OCI-M2 (cell line): ENCODE results near the gene ULK4.

Experiments used
- DNase-seq: peaks from one replicate; lab custom pipeline; 2025; ENCODE audit not compliant: unreplicated experiment; lab: John Stamatoyannopoulos, UW

ULK4 gene

DNA sequence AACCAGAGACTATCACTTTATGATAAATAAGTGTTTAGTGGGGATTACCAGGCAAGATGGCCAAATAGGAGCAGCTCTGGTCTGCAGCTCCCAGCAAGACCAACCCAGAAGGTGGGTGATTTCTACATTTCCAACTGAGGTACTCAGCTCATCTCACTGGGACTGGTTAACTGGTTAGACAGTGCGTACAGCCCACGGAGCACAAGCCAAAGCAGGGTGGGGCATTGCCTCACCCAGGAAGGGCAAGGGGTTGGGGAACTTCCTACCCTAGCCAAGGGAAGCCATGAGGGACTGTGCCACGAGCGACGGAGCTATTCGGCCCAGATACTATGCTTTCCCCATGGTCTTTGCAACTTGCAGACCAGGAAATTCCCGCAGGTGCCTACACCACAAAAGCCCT, 591.6 kb downstream of the ULK4 start:
- DNase-seq: no peak

DNA sequence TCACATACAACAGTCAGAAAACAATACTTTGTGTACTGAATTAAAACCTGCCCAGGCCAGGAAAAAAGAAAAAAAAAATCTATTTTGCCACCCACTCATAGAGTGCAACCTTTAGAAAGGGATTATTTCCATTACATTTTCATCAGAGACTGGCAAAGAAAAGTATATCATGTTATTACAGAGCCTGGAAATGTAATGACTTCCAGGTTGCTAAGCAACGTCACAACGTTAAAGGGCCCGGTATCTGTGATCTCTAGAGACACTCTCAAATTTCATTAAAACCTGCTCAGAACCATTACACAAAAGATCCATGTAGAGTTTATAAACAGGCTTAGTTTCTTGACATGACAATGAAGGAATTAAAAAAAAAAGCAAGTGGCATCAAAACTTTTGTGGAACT, 592.1 kb downstream of the ULK4 start:
- DNase-seq: no peak

DNA sequence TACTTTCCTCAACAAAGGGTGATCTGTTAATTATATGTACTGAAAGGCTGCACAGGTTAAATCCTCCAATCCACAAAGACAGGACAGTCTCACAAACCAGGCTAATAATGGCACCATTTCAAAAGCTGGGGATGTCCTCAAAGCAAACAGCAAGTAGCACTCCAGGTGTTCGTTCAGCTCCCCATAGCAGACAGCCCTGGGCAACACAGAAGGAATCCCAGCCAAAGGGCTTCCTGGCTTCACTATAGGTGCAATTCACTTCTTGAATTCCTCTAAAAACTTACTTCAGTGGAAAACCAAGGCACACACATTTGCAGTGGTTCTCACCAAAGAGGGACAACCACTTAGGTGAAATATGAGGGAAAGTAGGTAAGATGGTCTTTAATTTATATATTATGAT, 595.9 kb downstream of the ULK4 start:
- no peak for DNase-seq

DNA sequence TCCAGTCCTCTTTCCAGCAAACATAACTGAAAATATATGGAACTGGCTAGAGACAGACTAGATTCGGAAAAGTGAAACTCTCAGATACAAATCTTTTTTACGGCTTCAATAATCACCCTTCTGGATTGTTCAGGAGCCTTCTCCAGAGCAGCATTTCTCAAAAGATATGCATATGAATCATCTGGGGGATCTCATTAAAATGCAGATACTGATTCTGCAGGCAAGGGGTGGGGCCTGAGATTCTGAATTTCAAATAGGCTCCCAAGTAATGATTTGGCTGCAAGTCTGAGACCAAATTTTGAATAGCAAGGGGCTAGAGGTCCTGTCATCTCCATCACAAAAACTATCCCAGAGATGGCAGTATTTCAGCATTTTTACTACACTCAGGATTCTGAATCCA, 597.2 kb downstream of the ULK4 start:
- no peak for DNase-seq

DNA sequence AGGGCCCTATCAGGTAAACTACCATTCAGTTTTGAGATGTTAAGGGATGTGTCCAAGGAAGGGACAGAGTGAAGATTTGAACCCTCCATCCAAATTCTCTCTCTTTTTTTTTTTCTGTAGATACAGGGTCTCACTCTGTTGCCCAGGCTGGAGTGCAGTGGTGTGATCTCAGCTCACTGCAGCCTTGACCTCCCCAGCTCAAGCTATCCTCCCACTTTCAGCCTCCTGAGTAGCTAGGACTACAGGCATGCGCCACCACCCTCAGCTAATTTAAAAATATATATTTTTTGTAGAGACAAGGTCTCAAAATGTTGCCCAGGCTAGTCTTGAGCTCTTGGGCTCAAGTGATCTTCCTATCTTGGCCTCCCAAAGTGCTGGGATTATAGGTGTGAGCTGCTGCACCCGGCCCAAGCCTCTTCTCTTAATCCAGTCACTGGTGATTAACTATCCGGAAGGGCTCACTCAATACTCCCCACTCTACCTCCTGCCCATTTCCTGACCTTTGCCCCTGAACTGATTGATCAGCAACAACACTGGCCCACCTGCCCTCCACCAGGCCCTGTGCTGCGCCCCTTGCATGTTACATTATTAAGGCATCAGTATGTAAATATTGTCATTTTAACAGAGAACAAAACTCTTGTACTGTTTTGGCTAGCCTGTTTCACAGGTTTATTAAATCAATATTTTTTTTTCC, 597.9 kb downstream of the ULK4 start:
- DNase-seq: no peak

DNA sequence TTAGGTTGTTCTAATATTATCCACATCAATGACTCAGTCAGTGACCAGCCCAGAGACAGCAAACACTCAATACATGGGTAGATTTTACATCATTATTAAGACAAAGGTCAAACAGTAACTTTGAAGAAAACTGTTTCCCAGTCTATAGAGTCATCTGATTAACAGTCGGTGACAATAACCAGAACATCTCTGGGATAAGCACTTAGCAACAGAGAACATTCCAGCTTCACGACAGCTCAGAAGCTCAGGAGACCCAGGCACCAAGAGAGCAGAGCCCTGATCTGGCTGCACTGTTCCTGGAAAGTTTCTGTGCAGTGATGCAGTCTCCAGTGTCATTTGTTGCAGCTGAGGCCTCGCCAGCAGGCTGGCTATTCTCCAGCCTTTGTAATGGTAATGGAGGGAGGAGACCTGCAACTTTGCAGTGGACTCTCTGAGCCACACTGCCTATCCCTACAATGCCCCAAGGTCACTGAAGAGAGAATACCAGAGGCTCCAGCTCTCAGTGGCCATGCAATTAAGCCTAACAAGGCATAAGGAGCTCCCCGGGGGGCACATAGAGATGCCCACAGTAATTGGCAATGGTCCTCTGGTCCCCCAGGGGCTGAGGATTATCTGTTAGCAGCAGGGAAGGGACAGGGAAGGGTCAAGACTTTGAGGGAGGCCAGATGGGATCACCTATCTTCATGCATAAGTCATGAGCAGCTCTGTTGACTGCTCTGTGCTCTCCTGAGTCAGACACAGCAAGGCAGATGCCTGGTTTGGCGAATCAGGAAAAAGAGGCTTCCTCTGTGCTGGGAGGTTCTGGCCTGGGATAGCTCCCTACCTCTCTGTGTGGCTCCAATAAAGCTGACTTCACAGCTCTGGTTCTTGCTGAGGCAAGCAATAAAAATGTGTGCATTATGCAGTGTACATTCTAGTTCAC, 599.0 kb downstream of the ULK4 start:
- no peak for DNase-seq

DNA sequence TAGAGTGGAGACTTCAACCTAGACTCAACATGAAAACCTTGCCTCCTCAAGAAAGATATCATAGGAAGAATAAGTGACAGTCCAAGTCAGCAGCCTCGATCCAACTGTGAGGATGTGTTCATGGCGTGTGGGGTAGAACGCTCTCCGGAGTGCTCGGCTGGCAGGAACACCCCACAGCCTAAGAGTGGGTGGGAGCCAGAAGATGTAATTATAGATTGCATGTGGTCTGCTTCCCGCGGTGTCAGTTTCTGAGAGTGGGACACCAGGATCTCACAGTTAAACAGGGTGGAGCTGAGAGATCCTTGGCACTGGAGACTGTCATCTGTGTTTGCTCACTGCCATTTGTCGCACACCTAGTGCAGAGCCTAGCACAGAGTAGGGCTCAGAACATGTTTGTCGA, 604.6 kb downstream of the ULK4 start:
- no peak for DNase-seq

DNA sequence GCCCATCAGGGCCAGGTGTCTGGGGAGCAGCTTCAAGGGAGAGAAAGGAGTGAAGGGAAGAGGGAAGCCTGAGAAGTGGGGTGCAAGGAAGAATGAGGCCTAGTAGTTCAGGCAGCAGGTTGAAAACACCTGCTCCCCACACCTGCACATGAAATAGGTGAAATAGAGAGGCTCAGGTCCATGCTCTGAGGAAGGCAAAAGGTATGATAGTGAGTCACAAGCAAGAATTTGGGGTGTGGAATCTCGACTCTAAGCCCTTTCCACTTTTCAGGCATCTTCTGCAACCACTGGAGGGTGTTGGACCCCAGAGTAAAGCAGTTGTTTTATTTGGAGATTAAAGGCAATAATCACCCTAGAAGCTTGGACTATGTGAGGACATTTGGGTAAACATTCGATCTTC, 605.1 kb downstream of the ULK4 start:
- no peak for DNase-seq

DNA sequence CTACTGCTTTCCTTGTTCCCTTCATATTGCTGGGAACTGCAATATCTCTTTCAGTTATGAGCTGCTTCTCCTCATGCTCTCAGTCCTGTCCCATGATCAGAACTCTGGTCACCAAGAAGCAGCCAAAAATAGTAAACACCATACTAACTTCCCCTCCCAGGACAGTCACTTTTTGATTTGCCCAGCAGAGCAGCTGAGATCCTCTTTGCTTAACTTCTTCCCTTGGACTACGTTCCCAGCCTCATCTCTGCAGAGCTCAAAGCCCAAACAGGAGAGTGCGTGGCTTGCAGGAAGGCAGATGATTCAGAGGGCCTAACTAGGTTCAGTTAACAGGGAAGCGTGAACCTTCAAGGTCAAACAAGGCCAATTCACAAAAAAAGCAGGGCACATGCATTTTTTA, 609.4 kb downstream of the ULK4 start:
- no peak for DNase-seq

DNA sequence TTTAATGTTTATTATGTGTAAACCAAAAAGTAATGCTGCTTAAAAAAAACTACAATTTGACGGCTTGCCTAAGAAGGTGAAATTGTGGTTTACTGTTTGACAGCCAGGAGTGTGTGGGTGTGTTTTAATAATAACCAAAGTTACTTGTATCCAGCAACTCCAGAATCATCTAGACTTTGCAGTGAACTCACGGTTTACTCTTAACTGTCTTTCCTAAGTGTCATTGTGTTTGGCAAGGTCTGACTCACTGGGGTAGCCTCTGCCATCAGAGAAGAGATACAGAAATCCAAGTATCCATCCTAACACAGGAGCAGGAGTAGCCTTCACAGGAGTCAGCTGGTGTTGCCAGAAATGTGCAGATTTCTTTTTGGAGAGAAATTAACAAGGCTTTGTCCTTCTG, 611.5 kb downstream of the ULK4 start:
- DNase-seq: no peak

DNA sequence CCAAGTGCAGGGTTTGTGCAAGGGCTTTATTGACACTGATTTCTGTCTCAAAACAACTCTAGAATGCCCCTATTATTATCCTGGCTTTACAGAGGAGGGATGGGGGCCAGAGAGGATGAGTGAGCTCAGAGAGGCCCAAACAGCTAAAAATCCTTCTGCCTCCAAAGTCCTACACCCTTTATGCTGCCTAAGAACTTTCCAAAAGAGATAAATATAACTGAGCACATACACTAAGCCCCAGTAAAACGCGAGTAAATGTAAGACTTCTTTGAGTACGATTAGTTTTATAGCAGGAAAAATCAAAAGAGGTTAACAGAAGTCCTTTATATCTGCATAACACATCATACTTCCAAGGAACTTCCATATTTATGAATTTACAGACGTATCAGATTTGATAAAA, 613.5 kb downstream of the ULK4 start:
- no peak for DNase-seq

DNA sequence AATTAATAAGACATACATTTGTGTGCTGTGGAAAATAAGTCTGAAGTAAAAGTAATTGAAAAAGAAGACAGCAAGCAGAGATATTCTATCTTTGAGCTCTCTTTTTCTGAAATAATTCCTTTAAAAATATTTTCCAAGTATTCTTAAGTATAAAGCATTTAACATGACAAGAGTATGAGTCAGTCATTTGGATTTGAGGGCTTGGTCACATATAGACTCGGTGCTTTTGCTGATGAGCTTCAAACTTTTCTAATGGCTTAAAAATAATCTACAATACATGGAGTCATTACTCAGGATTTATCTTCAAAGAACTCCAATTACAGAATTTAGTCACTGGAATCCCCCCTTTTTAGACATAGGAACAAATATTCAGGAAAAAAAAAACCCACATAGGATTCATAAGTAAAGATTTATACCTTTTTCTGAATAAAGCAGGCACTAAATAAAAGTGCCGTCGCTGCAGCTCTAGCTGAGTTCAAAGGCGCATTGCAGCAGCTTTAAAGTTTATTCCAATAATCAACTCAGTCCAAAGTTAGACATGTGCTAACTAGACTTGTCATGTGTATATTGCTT, 615.1 kb downstream of the ULK4 start:
- DNase-seq: no peak

DNA sequence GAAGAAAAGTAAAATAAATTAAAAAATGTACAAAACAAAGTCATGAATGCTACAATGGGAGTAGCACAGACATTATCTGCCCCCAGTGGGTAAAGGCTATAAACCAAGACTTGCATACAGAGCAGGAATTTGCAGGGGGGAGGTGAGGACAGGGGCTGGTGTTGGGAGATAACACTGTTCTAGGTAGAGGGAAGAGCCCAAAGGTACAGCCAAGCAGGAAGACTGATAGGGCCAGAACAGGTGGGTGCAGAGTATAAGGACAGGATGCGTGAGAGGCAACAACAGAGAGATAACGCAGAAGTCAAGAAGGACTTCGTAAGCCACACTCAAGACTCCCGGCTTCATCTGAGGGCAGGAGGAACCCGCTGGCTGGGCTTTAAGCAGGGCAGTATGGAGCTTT, 616.1 kb downstream of the ULK4 start:
- no peak for DNase-seq

DNA sequence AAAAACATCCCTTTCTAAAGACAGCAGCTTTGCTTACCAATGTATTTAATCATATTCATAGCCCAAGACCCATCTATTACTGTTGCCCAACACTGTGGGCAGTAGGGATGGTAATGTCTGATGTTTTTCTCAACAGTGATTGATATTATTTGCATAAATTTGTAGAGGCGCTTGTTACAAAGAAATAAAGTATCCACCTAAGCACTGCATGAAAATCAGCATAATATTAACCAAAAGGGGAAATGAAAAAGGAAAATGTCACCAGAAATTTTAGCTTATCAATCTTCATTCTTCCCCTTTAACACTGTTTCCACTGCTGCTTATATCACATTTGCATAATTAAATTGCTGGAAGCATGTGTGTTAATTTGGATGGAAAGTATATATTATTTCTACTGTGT, 622.1 kb downstream of the ULK4 start:
- DNase-seq: no peak

DNA sequence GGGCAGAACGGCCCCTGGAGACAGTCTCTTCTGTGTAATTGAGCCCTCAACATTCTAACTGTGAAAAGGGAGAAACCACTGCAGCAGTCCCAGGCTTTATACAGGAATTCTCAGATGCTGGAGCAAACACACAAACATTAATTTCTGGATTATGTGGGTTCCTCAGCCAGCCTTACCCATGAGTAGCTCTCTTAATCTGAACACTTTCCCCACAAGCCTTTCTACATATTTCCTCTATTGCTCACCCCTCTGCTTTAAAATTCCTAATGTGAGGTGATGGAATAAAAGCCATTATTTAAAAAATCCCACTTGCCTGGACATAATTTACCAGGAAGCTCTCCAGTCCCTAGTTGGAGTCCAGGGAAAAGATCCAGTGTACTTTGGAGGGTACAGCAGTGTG, 623.6 kb downstream of the ULK4 start:
- no peak for DNase-seq

DNA sequence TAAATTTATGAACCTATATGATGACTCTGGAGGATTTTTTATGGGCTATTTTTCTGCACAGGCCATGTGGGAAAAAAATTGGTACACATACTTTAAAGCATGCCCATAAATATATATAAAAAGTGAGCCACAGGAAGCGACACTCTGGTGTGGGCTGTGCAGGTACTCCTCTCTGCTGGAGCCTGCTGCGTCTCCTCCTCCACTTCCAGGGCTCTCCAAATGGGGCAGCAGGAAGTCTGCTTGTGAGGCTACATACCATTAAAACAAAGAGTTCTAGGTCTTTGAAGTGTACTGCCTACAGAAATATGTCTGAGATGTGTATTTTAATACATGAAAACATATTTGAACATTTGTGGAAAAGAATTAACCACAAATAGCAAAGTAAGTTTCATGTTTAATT, 627.5 kb downstream of the ULK4 start:
- no peak for DNase-seq

DNA sequence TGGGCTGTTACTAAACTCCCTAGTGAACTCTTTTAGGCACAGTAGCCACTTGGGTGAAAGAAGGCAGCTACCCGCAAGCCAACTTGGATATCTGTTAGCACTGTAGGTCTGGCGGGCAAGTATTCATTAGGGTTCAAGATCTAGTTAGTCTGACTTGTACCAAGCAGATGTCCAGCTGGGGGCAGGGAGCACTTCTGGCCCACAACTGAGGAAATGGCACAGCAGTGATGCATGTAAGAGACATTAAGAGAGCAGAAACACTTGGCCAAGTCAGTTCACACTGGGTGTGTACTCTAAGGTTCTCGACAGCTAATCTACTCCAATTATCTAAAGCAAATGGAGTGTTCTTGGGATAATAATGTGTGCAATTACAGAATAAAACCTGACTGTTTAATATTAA, 630.9 kb downstream of the ULK4 start:
- no peak for DNase-seq

DNA sequence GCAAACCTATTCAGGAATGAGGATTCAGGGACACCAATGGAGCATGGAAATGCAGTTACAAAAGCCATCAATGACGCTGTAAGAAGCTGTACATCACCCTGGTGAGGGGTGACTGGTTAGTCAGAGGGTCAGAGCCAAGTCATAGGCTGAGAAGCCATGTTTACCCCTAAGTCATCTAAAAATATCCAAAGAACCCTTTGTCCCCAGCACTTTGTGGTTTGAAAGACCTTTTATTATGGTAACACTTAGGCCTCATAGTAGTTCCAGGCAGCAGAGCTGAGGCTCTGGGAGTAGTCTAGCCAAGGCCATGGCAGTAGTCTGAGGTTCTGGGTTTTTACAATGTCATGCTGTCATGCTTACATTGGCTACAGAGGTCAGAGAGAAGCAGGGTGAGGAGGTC, 631.4 kb downstream of the ULK4 start:
- no peak for DNase-seq

DNA sequence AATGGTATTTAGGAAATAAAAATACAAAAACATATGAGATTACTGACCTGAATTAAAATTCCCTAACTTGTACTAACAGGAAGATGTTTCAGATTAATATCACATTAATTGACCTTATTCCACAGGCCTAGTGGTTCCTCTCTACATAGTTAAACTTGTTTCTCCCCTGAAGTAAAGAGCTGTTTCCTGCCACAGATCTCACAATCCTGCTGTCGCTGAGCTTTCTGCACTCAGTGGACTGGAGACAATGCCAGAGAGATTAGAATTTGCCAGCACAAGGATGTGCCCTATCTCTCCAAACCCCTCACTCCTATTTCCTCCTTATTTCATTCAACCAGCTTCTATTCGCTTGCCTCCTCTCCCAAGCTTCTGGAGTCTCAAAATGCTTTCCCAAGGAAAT, 632.0 kb downstream of the ULK4 start:
- no peak for DNase-seq

DNA sequence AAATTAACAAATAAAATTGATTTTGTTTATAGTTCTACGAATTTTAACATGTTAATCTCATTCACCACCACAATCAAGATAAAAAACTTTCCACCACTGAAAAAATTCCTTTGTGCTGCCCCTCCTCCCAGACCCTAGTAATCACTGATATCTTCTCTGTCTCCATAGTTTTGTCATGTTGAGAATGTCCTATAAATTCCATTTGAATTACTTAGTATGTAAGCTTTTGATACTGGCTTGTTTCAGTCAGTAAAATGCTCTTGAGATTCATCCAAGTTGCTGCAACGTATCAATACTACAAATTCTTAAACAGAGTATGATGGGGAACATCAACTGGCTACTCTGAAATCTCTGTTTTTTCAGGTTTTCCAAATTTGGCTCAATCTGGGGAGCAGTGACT, 633.0 kb downstream of the ULK4 start:
- DNase-seq: no peak

DNA sequence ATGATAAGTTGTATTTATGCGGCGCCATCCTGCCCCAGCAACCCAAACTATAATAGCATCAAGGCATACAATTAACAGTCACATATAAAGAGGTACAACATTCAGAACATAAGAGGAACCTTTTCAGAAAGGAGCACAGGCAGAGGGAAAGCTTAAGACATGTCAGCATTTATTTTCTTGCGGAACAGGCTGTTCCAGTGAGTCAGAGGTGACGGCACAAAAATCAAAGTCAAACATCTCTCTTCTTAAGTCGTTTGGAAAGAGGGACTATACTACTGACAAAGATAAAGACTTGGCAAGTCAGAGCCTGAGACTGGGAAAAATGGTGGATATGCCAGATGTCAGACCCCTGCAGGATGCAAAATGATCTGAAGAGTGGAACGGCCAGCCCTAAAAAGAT, 634.2 kb downstream of the ULK4 start:
- no peak for DNase-seq

DNA sequence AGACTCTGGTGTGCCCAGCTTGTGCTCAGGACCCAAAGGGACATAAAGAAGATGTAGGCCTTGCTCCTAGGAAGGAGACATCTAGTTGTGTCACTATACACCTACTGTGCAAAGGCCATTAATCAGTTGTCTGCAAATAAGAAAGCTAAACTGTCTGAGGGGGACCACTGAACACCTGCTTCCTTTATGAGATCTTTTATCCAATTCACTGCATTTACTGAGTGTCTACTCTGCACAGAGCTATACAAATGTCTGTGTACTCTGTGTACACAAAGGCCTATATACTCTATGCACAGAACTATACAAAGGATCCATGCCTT, 637.8 kb downstream of the ULK4 start:
- DNase-seq: no peak
